Stimulated activated CD8-positive, alpha-beta memory T cell treated with anti-CD3 and anti-CD28 coated beads, Interleukin-12 subunit alpha, Interleukin-12 subunit beta, amount 100 ng/mL, for 24 hours (primary cell): Measurements from ENCODE around the gene SMC1A.
A peak's percentile ranks its signal among the peaks of the same experiment; 100 is the strongest.
"Not testable (repeated sequence)": the region's sequence is repeated elsewhere in the genome, so short reads cannot be mapped to it uniquely, and the experiment has no call there.

ENCODE experiments used
- DNase-seq: peaks from one replicate; pipeline ENCODE4 v3.0.0-alpha.2; 2020; ENCODE audit errors: extremely low read depth

Gene SMC1A

DNA sequence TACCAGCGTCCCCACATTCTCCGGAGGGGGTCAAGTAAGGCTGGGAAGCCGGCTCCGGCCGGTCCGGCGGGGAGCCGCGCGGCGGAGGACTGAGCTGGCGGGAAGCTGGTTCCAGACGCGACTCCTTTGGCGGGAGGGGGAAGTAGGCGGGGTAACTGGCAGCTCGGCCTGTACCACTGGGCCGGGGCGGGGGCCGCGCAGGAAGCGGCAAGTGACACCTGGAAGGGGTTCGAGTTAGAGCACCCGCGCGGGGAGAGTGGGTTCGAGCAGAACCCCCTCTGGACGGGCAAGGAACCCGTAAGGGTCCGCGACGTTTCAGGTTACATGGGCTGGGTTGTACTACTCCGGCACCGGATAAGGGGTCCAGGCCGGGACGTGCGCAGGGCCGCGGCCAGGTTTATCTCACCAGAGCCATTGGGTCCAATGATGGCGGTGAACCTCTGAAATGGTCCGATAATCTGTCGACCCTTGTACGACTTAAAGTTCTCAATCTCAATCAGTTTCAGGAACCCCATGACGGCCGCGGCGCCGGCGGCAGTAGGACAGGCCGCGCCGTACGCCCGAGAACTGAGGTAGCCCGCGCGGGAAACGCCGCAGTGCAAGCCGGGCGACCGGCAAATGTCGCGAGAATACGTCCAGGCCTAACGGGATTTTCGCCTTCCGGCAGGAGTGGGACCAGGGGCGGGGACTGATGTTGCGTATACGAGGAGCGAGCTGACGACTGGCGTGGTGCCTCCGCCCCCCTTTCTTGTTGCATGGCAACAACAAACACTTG is at the start of gene SMC1A:
SMC1A (minus strand) TSS at position 569 of the 775 bp plus-strand sequence; CDS start at position 515, 54 bp downstream.
- DNase-seq: peak; percentile 84

DNA sequence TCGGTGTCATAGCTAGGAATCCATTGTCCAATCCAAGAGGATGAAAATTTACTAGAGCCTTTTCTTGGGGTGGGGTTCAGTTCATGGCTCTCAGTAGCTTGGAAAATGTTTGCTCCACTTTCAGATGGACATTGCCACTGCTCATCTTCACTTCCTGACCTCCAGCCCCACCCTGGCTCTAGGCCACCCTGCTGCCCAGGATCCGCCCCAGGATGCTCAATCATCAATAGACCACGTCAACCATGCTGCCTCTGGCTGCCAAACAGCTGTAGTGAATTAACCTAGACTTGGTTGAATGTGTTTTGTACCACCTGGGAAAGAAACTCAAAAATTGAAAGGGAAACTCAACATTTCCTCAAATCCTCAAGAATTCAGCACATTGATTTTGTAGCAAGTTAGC is 48.9 kb upstream of the SMC1A start:
- DNase-seq: no peak

DNA sequence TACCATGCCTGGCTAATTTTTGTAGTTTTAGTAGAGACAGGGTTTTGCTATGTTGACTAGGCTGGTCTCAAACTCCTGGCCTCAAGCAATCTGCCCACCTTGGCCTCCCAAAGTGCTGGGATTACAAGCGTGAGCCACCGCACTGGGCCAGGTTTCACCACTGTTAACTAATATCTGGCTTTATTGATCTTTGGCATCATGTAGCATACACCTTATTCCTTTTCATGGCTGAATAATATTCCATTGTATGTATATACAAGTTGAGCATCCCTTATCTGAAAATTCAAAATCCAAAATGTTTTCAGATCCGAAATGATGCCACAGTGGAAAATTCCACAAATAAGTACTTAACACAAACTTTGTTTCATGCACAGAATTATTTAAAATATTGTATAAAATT is 46.2 kb upstream of the SMC1A start:
- not testable (repeated sequence) for DNase-seq

DNA sequence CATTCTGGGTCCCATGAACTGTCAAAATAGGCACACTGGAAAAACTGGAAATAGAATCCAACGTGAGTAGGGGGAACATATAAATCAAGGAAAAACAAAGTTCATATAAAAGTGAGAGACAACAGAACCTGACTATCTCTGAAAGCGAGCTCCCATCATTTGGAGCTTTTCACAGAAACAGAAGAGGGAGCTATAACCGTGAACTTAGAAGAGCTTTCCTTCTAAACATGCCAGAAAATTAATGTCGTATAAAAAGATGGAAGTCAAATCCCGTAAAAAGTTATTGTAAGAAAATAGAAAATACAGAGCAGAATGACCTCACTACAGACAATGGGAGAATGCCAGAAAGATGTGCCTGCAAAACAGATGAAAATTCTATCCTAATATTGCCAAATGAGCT is 35.6 kb upstream of the SMC1A start:
- no peak for DNase-seq

DNA sequence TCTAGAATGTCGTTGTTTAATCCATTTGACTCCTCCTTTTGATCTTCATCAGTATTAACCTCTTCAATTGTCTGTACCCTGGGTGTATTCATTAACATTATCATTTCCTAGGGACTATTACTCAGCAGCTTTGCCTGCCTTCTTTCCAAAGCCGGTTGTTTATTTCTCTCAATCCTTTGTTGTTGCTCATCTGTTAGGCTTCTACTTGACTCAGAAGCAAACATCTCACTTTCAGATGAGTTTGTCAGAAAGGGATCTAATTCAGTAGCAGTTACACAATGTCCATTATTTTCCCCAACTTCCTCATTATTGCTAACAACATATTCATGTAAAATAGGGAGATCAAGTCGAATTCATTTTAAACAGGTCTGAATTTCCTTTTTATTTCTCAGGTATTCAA is 33.8 kb upstream of the SMC1A start:
- DNase-seq: no peak

DNA sequence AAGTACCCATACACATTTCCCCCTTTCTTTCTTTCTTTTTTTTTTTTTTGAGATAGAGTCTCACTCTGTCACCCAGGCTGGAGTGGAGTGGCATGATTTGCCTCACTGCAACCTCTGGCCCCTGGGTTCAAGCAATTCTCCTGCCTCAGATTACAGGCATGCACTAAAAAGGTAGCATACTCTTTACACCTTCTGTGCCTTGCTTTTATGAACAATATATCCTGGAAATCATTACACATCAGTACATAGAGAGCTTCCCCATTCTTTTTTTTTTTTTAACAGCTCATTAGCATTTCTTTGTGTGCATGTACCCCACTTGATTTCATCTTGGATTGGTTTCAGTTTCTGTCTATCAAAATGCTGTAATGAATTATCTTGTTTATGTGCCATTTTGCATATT is 30.4 kb upstream of the SMC1A start:
- no peak for DNase-seq

DNA sequence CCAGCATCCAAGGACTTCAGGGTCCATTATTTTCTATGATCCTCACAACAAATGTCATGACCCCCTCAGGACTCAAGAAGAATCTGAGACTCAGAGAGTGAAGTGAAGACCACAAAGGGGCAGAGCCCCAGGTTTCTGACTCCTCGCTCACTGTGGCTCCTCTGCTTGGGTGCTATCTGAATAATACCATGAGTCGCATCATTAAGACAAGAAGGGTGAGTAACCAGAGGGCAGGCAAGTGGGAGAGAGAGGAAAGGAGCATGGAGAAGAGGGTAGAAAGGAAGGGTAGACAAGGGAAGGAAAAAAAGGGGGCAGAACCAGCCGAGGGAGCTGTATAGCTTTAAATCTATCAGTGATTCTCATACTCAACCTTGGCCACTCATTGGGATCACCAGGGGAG is 27.2 kb upstream of the SMC1A start:
- no peak for DNase-seq

DNA sequence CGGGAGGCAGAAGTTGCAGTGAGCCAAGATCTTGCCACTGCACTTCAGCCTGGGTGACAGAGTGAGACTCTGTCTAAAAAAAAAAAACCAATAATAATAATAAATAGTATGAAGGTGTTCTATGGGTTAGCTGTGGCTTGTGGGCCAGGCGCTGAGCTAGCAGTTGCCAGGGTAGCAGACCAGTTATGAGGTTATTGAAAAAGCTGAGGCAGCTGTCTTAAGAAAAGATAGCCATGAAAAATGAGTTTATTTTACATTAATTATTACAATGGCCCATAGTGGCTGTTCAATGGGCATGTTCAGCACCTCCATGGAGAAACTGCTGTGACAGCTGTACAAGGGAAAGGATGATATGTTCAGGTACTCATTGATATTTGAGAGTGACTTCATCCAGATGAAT is 25.0 kb upstream of the SMC1A start:
- no peak for DNase-seq

DNA sequence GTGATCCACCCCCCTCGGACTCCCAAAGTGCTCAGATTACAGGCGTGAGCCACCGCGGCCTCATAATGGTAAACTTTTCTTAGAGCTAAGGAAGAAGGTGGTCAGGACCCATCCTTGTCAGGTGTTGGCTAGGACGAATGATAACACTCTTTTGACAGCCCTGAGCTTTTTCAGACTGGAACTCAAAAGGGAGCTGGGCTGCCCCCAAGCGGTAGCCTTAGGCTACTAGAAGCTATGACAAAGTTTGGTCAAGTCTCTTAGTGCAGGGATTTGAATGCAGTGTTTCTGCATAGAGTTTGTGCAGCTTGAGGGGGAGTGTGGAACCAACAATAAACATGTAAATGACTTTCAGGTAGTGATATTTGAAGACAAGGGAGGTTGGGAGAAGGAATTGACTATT is 23.5 kb upstream of the SMC1A start:
- no peak for DNase-seq

DNA sequence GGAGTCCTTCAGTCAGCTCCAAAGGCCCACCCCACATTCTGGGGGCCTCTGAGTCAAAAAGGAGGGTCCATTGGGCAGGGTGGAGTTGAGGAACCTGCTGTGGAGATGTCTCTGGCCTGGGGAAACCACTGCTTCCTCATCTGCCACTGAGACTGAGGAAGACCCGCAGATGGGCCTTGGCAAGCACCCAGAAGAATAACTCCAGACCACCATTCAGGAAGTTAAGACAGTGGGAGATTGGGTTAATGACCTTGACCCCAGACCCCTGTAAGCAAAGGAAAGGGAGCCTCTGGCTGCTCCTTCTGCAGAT is 19.8 kb upstream of the SMC1A start:
- DNase-seq: no peak

DNA sequence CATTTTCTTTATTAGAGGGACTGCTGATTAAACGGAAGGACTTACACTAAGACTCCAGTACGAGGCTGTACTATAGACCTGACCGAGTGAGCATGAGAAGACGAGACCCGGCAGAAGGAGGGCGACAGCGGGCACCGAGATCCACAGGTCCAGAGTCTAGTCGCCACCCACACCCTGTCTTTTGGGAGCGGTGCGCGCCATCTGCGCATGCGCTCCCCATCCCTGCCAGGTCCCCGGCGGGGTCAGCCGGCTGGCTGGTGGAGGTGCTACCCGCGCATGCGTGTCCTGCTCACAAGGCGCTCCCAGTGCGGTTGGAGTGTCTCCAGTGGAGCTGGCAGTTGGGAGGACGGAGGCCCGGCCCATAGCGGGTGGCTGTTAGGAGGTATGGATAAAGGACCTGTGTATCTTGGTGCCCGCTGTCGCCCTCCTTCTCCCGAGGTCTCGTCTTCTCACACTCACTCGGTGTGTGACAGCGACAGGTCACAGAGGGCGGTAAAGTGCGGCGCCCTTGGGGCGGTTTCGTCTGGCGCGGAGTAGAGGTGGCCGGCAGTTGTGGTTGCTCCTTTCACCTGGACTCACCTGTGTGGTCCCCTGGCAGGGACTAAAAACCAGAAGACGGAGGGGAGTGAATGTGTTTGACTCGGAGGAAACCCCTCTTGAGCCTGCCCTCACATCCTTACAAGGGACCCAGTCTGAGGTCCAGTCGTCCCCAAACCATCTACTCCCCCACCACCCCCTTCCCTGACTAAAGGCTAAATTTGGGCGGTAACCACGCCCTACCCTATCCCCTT is 19.3 kb upstream of the SMC1A start:
- no peak for DNase-seq

DNA sequence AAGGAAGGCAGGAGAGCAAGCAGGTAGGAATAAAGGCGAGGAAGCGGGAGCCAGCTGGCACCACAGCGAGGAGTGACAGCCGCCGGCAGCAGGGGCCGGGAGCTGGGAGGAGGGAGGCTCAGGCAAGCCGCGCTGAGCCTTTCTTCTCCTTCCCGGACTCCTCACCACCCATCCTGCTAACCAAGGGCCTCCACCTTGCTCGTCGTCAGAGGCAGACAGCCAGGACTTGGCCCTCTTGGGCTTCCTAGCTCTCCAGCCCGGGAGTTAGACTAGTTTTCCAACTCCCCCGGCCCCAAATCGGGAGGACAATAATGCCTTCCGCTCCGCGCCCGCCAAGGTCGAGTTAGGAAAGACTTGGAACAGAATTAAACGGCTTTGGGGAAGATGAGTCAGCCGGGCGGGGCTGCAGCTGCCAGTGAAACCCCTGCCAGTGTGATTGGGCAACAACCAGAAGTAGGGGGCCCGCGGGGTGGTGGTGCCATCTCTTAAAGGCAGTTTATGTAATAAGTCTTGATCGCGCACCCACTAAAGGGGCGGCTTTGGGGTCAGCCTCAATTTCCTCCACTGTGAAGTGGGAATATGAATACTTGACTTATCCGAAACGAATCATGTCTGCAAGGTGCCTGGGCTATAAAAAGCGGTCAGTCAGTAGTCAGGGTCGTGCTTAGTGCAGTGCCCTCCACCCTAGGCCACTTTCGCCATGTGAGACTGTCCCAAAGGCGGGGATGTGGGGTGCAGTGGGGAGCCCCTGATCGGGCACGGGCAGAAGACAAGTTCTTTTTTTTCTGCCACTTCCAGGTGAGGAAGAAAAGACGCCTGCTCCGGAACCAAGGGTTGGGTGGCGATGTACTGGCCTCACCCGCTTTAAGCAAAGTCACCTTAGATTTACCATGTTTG is 18.4 kb upstream of the SMC1A start:
- DNase-seq: no peak

DNA sequence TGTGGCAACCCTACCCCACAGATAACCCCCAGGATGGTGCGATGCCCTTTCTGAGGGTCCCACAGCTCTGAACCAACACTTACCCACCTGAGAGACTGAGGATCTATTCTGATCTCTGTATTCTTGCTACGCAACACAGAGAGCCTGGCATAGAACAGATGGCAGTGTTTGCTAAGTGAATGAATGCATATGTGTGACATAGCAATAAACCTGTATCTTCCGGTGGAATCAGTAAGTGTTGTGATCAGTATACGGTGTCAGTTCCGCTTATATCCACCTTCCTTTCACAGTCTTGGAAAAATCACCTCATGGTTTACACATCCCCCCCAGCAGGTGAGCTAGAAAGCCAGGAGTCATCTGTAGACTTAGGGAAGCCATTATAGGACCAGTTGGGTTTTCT is 17.6 kb upstream of the SMC1A start:
- DNase-seq: no peak

DNA sequence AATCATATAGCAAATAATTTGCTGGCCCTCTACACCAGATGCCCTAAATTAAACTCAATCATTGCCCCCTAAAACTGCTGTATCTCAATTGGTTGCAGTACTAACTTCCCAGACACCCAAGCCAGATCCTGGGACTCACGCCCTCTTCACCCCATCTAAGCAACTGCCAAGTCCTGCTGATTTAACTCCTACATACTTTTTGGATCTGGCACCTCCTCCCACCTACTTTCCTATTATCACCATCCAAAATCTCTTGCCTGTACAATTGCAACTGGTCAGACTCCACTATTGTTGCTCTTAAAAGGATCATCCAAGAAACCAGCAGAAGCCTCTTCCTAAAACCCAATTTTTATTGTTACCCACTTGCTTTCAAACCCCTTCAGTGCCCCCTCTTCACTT is 16.4 kb upstream of the SMC1A start:
- no peak for DNase-seq

DNA sequence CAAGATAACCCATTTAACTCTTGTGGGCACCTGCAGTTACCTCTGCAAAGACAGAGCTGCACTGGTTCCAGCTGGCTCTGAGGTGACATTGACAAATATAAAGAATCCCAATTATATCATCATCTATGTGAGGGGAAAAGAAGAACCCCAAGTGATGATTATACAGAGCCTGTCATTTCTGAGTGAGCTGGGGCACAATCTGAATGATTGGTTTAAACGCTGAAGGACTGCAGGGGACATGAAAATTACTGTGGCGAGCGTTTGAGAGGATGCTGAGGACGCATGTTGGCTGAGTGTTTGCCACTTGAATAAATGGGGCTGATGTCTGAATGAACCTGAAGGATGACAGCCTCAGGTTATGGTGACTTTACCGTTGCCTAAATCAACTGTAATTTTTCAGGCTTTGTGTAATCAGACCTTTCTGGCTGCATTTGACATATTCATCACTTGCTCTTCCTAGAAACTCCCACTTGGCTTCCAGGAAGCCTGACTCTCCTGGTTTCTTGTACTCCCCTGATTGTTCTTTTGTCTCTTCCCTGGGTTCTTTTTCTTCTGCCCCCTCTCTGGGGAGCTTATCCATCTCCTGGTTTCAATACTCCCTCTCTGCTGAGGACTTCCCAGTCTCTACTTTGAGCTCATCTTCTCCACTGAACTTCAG is 15.8 kb upstream of the SMC1A start:
- DNase-seq: no peak

DNA sequence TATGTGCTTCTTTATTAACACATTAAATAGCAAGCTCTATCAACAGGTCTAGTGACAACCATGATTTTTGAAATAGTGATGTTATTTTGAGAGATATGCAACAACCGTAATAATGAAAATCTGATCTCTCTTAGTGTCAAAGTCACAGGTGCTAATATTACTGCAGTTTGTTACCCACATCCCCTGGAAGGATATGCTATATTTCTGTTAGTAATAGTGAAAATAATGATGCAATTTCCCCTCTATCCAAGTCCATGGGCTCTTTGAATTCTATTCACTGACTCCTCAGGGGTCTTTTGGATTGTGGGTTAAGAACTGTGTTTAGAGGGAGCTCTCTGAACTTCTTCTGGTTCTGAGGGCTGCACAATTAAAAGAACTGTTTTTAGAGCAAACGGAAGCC is 14.8 kb upstream of the SMC1A start:
- no peak for DNase-seq

DNA sequence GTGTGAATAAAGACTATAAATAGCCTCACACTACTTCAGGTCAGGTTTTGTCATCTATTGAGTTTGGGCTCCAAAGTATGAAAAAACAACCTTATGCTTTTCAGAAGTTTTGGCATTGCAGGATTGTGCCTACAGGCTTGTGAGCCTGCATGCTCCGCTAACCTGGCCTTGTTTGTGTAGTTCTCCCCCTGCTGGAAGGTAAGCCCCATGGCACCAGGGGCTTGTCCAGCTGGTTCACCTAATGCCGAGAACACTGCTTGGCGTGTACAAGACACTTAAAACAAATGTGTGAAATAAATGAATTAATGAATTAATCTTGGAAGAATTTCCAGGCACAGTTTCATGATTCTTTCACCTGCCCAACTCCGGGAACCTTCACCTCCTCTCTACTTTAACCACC is 13.5 kb upstream of the SMC1A start:
- DNase-seq: no peak

DNA sequence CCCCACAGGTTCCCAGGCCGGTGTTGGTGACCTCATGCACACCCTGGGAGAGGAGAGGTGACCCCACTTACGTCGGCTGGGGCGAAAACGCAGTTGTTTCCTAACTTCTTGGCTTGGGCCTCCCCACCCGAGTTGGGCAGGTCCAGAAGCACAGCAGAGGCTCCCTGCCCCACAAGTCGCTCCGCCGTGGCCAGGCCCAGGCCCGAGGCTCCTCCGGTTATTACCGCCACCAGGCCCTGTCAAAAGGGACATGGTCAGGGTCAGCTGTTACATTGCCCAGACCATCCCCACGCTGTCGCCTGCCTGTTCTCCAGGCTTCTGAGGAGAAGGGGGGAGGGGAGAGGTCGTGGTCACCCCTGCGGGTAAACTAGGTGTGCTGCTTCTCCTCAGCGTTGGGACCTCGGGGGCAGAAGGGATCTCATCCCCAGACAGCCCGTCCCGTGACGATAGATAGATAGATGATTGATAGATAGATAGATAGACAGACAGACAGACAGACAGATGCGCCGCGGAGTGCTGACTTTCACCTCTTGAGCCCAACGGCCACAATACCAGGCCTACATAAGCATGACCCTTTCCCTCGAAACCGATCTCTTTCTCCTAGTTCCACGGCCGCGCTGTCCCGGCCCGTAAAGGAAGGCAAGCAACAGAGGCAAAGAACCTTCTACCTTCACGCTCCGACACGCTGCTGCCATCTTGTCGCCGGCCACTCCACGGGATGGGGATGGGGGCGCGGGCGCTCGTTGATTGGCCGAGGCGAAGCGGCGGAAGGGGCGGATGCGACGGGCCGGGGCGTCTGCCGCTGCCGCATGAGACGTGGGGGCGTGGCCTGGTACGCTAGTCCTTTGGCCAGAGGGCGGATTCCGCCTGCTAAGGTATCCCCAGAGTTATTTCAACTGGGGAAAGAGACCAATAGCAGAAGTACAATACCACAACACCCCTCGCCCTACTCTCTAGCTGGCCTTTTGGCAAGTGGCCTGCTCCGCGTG is 11.5 kb upstream of the SMC1A start, which contains the start of gene HSD17B10:
HSD17B10 (minus strand) TSS at position 720 of the 989 bp plus-strand sequence; CDS start at position 695, 25 bp downstream.
- DNase-seq: peak; percentile 64

DNA sequence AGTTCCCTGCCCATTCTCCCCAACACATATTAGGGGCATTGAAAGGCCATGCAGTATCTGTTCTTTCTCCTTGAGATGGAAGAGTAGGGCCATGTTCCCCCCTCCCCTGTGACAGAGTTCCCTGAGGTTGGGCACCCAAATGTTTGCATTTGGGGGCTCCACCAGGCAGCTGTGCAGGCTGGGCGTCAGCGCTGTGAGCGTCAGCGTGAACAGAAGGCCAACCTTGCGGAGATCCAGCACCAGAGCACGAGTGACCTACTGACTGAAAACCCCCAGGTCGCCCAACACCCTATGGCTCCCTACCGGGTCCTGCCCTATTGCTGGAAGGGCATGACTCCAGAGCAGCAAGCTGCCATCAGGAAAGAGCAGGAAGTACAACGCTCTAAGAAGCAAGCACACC is 7.8 kb upstream of the SMC1A start:
- no peak for DNase-seq

DNA sequence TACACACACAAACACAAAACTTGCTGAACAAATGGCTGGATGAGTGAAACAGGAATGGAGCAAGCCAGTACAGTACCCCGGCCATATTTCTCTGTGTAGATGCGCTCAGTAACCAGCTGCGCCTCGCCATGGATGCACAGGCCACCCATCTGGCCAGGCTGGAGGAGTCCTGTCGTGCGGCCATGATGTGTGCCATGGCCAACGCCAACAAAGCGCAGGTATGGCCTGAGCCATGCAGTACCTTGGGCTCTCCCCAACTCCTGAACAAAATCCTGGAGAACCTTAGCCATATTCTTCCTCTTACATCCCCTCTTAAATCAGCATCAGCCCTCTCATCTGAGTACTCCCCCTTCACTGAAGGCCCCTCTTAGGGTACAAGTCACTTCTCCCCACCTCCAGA is 7.3 kb upstream of the SMC1A start:
- DNase-seq: no peak
